Upper lobe of left lung (tissue), 6 donors: ENCODE data around the gene FBXW8. TPM values are rescaled to one million over a fixed set of nuclear protein-coding genes. Genes with fewer than 3 reads are reported as not detected.

Experiments used
- ATAC-seq, 2 donors: fragments of 200-7000 bp; cut with Tn5 transposase; one replicate each; pipeline ENCODE4 v1.9.1; 2022; ENCODE audit warnings: mild to moderate bottlenecking in 2 of 2, moderate library complexity in 2 of 2; ENCODE audit not compliant: low FRiP score in 2 of 2
- DNase-seq, 2 donors: peaks; one replicate each; pipeline ENCODE4 v3.0.0-alpha.2; 2019 to 2020
- H3K27ac ChIP-seq, 4 donors: fragments of 200-600 bp; sonication (generic); one replicate each; pipeline ENCODE4 v1.5.1; 2016 to 2019
- H3K27me3 ChIP-seq, 4 donors: fragments of 200-600 bp; sonication (generic); one replicate each; pipeline ENCODE4 v1.5.1; 2017 to 2019
- H3K36me3 ChIP-seq, 4 donors: fragments of 200-600 bp; sonication (generic); one replicate each; pipeline ENCODE4 v1.5.1; 2016 to 2019
- H3K4me1 ChIP-seq, 4 donors: fragments of 200-600 bp; sonication (generic); one replicate each; pipeline ENCODE4 v1.5.1; 2018 to 2019
- H3K4me3 ChIP-seq, 4 donors: fragments of 200-600 bp; sonication (generic); one replicate each; pipeline ENCODE4 v1.5.1; 2017 to 2019; ENCODE audit warnings: mild to moderate bottlenecking in 2 of 4, moderate library complexity in 1 of 4
- H3K9me3 ChIP-seq, 4 donors: fragments of 200-600 bp; sonication (generic); one replicate each; pipeline ENCODE4 v1.5.1; 2018 to 2019
- EP300 ChIP-seq, 4 donors: sonication (generic); formaldehyde crosslinking; IDR thresholded peaks; one replicate each; pipeline ENCODE4 v1.5.1; 2017; ENCODE audit warnings: antibody characterized with exemption in 4 of 4, control low read depth in 2 of 4
- POLR2A ChIP-seq, 4 donors: fragments of 450-650 bp; IDR thresholded peaks; one replicate each; pipeline ENCODE4 v1.5.1; 2016 to 2017; ENCODE audit warnings: antibody characterized with exemption in 4 of 4, mild to moderate bottlenecking in 2 of 4
- POLR2AphosphoS5 ChIP-seq, 2 donors: sonication (generic); formaldehyde crosslinking; IDR thresholded peaks; one replicate each; pipeline ENCODE4 v1.5.1; 2017; ENCODE audit warnings: antibody characterized with exemption in 2 of 2
- WGBS, 2 donors: methylation state at CpG; one replicate each; pipeline ENCODE4 v1.1.5; 2017 to 2018; 5-methylcytosine and 5-hydroxymethylcytosine counted together
- total RNA-seq, 6 donors: library from RNA; depleted of rRNA in 4 of 6; stranded (reverse); fragments of >200 nt in 4 of 6; gene quantifications; one replicate each; pipeline versions ENCODE4 v1.1.0 to v1.2.1, GENCODE V29; 2016 to 2021
- TF ChIP-seq, protein P1 (sequence below), 6 experiments: fragments of 450-650 bp in 4 of 6; fragments of 200-600 bp in 2 of 6; sonication (generic) in 2 of 6; IDR thresholded peaks; one replicate each; pipeline ENCODE4 v1.5.1; 2016 to 2019; ENCODE audit warnings: antibody characterized with exemption in 6 of 6
- donor health status: DM: no; HTN: no; CAD: no; lungs with moderate emphysema.
- donor health status: DM: no; HTN: yes; CAD: no; lungs with severe emphysema.

FBXW8 gene
- total RNA-seq, 6 donors from 2014 or later = 14.7 to 52.4 (median 18.6) TPM

GRCh38 chr12:117064596-117064995 is 153.8 kb downstream of the FBXW8 start:
- 66 to 79% methylated on average over 2 of the region's 2 CpGs for WGBS, 2 donors
- H3K27me3 ChIP-seq = no peaks in the 10 kb centered on the region
- TF ChIP-seq EP300 (IDR thresholded peaks at IDR 0.05) = no peak
- TF ChIP-seq POLR2A (IDR thresholded peaks at IDR 0.05) = no peak
- TF ChIP-seq POLR2AphosphoS5 (IDR thresholded peaks at IDR 0.05) = no peak
- TF ChIP-seq, protein P1, sequence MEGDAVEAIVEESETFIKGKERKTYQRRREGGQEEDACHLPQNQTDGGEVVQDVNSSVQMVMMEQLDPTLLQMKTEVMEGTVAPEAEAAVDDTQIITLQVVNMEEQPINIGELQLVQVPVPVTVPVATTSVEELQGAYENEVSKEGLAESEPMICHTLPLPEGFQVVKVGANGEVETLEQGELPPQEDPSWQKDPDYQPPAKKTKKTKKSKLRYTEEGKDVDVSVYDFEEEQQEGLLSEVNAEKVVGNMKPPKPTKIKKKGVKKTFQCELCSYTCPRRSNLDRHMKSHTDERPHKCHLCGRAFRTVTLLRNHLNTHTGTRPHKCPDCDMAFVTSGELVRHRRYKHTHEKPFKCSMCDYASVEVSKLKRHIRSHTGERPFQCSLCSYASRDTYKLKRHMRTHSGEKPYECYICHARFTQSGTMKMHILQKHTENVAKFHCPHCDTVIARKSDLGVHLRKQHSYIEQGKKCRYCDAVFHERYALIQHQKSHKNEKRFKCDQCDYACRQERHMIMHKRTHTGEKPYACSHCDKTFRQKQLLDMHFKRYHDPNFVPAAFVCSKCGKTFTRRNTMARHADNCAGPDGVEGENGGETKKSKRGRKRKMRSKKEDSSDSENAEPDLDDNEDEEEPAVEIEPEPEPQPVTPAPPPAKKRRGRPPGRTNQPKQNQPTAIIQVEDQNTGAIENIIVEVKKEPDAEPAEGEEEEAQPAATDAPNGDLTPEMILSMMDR (IDR thresholded peaks at IDR 0.05) = no peak
- peak overlapping the region in 2 of 4 donors; percentile 5 to 27 for H3K27ac ChIP-seq
- H3K4me3 ChIP-seq = no peak overlapping the region
- peaks cover 0 to 18% (median 11%) of the 10 kb centered on the region in 4 donors for H3K4me1 ChIP-seq
- H3K36me3 ChIP-seq = no peaks in the 10 kb centered on the region
- DNase-seq (no peak), ATAC-seq (no peak)
- H3K9me3 ChIP-seq = no peaks in the 10 kb centered on the region

DNA sequence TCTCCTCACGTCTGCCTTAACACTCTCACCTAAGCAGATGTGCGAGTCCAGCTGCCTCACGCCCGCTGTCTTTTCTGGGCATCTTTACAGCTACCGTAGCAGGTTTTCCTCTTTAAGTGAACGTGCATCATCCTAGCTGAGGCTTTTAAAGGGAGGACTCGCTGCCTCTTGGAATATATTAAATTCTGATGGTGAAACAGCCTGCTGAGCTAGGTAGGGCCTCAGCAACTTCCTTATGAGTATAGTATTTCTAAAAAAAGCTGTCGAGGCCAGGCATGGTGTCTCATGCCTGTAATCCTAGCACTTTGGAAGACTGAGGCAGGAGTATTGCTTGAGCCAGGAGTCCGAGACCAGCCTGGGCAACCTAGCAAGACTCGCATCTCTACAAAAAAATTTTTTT is 156.3 kb downstream of the FBXW8 start:
- 76 to 81% methylated on average over 10 of the region's 10 CpGs for WGBS, 2 donors
- peaks cover 3 to 14% (median 9%) of the 10 kb centered on the region in 4 donors for H3K4me1 ChIP-seq
- no peaks in the 10 kb centered on the region for H3K27me3 ChIP-seq
- no peaks in the 10 kb centered on the region for H3K9me3 ChIP-seq
- H3K27ac ChIP-seq = no peak overlapping the region
- no peaks in the 10 kb centered on the region for H3K36me3 ChIP-seq
- ATAC-seq (no peak), DNase-seq (no peak)
- TF ChIP-seq EP300 (IDR thresholded peaks at IDR 0.05) (no peak), POLR2A (IDR thresholded peaks at IDR 0.05) (no peak)
- TF ChIP-seq, protein P1 (IDR thresholded peaks at IDR 0.05) = no peak
- no peak overlapping the region for H3K4me3 ChIP-seq

DNA sequence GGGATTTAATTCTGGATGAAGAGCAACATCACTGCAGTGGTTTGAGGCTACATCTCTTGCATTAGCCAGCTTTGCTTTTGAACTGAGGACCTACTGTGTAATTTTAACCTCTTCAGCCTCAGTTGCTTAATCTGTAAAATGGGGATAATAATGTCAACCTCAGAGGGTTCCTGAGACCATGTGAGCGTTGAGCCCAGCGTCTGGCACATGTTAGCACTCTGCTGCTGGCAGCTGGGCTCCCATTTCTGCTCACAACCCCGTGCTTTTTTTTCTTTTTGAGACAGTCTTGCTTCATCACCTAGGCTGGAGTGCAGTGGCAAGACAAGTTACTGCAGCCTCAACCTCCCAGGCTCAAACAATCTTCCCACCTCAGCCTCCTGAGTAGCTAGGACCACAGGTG is 156.9 kb downstream of the FBXW8 start:
- DNase-seq (no peak), ATAC-seq (no peak)
- no peaks in the 10 kb centered on the region for H3K9me3 ChIP-seq
- H3K27ac ChIP-seq = no peak overlapping the region
- WGBS, 2 donors = 66 to 91% methylated on average over 3 of the region's 3 CpGs
- no peak overlapping the region for H3K4me3 ChIP-seq
- no peaks in the 10 kb centered on the region for H3K27me3 ChIP-seq
- H3K4me1 ChIP-seq = peaks cover 3 to 13% (median 7%) of the 10 kb centered on the region in 4 donors
- TF ChIP-seq POLR2A (IDR thresholded peaks at IDR 0.05) (no peak), POLR2AphosphoS5 (IDR thresholded peaks at IDR 0.05) (no peak), EP300 (IDR thresholded peaks at IDR 0.05) (no peak)
- TF ChIP-seq, protein P1 (IDR thresholded peaks at IDR 0.05) = no peak
- H3K36me3 ChIP-seq = no peaks in the 10 kb centered on the region

DNA sequence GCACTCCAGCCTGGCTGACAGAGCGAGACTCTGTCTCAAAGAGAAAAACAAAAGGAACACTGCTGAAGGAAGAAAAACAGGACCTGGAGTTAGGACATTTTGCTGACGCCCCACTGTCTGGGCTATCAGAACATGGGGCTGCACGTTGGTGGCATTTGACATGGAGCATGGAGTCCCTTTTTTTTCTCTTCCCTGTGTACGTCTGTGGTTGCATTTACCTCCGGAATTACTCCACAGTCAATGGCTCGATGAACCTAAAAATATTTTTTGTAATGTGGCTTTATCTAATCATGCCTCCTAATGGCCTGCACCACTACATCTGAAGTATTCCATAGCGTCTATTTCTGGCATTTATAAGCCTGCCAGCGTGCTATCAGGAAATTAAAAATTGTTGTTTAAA is 157.7 kb downstream of the FBXW8 start:
- ATAC-seq (no peak), DNase-seq (no peak)
- no peak overlapping the region for H3K4me3 ChIP-seq
- TF ChIP-seq, protein P1 (IDR thresholded peaks at IDR 0.05) = no peak
- H3K36me3 ChIP-seq = no peaks in the 10 kb centered on the region
- 79 to 85% methylated on average over 8 of the region's 8 CpGs for WGBS, 2 donors
- H3K27me3 ChIP-seq = no peaks in the 10 kb centered on the region
- H3K27ac ChIP-seq = peak overlapping the region in 1 of 4 donors; percentile 54
- no peaks in the 10 kb centered on the region for H3K9me3 ChIP-seq
- peaks cover 0 to 10% (median 5%) of the 10 kb centered on the region in 4 donors for H3K4me1 ChIP-seq

DNA sequence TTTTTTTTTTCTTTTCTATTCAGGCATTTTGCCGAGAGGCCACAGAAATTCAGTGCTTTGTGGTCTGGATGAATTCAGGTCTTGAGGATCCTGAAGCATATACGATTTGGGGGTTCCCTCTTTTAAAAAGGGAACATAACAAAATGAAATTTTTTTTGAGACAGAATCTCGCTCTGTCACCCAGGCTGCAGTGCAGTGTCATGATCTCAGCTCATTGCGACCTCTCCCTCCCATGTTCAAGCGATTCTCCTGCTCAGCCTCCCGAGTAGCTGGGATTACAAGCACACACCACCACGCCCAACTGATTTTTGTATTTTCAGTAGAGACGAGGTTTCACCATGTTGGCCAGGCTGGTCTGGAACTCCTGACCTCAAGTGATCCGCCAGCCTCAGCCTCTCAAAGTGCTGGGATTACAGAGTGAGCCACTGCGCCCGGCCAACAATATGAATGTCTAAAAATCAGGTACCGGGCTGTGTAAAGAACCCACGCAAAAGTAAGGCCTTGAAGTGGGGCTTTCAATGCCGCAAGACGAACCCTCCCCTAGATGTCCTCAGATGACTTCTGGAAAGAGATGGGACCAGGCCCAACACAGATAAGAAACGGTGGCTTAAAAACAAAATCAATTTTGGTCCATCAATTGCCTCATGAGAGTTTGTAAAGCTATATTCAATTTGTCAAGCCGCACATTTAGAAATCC is 158.5 kb downstream of the FBXW8 start:
- ATAC-seq = no peak
- H3K36me3 ChIP-seq = no peaks in the 10 kb centered on the region
- no peaks in the 10 kb centered on the region for H3K27me3 ChIP-seq
- 64 to 73% methylated on average over 16 to 17 of the region's 17 CpGs for WGBS, 2 donors
- H3K4me1 ChIP-seq = peaks cover 0 to 5% (median 4%) of the 10 kb centered on the region in 4 donors
- TF ChIP-seq, protein P1 (IDR thresholded peaks at IDR 0.05) = no peak
- TF ChIP-seq POLR2A (IDR thresholded peaks at IDR 0.05) = no peak
- TF ChIP-seq EP300 (IDR thresholded peaks at IDR 0.05) = no peak
- no peak for TF ChIP-seq POLR2AphosphoS5 (IDR thresholded peaks at IDR 0.05)
- H3K4me3 ChIP-seq = no peak overlapping the region
- H3K9me3 ChIP-seq = no peaks in the 10 kb centered on the region
- peak overlapping the region in 3 of 4 donors; percentile 32 to 58 (median 54) for H3K27ac ChIP-seq
- DNase-seq = no peak
